ENCODE data around the gene TNFSF13.

DNA sequence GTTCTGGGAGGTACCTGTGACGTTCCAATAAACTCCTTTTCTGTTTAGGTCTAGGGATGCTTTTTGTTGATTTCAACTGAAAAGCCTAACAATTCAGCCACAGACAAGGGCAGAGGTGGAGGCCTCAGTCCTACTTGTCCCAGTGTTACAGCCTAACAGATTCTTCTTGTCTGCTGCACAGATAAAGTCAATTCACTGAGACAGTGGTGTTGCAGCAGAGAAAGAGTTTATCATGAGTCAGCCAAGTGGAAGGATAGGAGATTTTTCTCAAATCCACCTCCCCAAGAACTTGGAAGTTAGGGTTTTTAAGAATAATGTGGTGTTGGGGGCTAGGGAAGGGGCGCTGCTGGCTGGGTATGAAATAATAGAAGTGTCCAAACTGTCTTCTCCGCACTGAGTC, 20.5 kb upstream of the TNFSF13 start:
- no peak for TF ChIP-seq GATA2 (IDR thresholded peaks at IDR 0.05; ENCODE audit: low read depth, low read length)
- TF ChIP-seq GATA3 (IDR thresholded peaks at IDR 0.05; ENCODE audit: low read depth, low read length) = no peak
